Endothelial cell of umbilical vein (primary cell): ENCODE data around the gene CEP19.

Experiments used
- EZH2 ChIP-seq: IDR thresholded peaks from 2 replicates; pipeline ENCODE4 v1.6.1; 2012; ENCODE audit warnings: borderline replicate concordance, low read depth, mild to moderate bottlenecking, moderate library complexity, low read length, inconsistent platforms; ENCODE audit not compliant: severe bottlenecking
- POLR2A ChIP-seq: IDR thresholded peaks from 2 replicates; pipeline ENCODE4 v1.6.1; 2012; ENCODE audit warnings: low read depth, mild to moderate bottlenecking, control low read depth, low read length
- POLR2AphosphoS5 ChIP-seq: IDR thresholded peaks from 2 replicates; pipeline ENCODE4 v1.6.1; 2012; ENCODE audit warnings: low read depth, mild to moderate bottlenecking, control low read depth, low read length, moderate library complexity; ENCODE audit not compliant: insufficient read depth
- TF ChIP-seq, protein P1 (sequence below), 2 donors: IDR thresholded peaks; 1 replicate in 1 of 2; 2 replicates in 1 of 2; pipeline ENCODE4 v1.5.1; 2011; ENCODE audit warnings: low read length in 2 of 2, mild to moderate bottlenecking in 2 of 2, moderate library complexity in 2 of 2, control low read depth in 1 of 2, inconsistent platforms in 1 of 2, low read depth in 1 of 2; ENCODE audit not compliant: insufficient read depth in 1 of 2; ENCODE audit errors: extremely low read depth in 1 of 2

DNA sequence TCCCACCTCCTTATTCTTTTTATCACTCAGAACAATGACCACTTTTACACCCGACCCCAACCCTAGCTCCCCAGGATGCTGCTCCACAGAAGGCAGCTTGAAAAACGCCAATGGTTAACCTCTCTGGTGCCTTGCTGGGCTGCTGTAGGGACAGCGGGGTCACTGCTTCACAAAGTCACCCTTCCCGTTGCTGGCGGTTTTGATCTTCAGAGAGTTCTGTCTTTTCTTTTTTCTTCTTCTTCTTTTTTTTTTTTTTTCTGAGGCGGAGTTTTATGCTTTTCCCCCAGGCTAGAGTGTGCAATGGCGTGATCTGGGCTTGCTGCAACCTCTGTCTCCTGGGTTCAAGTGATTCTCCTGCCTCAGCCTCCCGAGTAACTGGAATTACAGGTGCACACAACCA is 20.7 kb downstream of the CEP19 start:
- TF ChIP-seq, protein P1, sequence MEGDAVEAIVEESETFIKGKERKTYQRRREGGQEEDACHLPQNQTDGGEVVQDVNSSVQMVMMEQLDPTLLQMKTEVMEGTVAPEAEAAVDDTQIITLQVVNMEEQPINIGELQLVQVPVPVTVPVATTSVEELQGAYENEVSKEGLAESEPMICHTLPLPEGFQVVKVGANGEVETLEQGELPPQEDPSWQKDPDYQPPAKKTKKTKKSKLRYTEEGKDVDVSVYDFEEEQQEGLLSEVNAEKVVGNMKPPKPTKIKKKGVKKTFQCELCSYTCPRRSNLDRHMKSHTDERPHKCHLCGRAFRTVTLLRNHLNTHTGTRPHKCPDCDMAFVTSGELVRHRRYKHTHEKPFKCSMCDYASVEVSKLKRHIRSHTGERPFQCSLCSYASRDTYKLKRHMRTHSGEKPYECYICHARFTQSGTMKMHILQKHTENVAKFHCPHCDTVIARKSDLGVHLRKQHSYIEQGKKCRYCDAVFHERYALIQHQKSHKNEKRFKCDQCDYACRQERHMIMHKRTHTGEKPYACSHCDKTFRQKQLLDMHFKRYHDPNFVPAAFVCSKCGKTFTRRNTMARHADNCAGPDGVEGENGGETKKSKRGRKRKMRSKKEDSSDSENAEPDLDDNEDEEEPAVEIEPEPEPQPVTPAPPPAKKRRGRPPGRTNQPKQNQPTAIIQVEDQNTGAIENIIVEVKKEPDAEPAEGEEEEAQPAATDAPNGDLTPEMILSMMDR (IDR thresholded peaks at IDR 0.05; ENCODE audit: extremely low read depth in 1 of 2, insufficient read depth in 1 of 2, low read depth in 1 of 2, low read length in 2 of 2): no peak
- no peak for TF ChIP-seq POLR2A
- TF ChIP-seq EZH2: no peak
- TF ChIP-seq POLR2AphosphoS5: no peak
